ENCODE data around the gene TSTD2.

DNA sequence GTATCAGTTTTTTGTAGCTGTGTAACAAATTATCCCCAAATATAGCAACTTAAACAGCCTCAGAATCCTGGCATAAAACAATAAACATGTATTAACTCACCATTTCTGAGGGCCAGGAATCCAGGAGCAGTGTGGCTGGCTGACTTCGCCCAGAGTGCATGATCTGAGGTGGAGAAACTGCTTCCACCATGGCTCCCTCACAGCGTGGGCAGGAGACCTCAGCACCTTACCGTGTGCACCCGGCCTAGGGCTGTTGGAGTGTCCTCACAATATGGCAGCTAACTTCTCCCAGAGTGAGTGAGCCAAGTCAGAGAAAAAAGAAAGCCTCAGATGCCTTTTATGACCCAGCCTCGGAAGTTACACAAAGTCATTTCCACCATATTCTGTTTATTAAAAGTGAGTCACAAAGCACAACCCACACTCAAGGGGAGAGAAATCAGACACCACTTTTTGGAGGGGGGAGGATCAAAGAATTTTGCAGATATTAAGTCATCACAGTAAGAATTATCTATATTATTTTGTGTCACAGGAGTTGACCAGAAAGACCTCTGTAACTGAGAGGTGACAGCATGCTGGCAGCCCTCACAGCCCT, 59.6 kb downstream of the TSTD2 start:
- TF ChIP-seq, protein P1, sequence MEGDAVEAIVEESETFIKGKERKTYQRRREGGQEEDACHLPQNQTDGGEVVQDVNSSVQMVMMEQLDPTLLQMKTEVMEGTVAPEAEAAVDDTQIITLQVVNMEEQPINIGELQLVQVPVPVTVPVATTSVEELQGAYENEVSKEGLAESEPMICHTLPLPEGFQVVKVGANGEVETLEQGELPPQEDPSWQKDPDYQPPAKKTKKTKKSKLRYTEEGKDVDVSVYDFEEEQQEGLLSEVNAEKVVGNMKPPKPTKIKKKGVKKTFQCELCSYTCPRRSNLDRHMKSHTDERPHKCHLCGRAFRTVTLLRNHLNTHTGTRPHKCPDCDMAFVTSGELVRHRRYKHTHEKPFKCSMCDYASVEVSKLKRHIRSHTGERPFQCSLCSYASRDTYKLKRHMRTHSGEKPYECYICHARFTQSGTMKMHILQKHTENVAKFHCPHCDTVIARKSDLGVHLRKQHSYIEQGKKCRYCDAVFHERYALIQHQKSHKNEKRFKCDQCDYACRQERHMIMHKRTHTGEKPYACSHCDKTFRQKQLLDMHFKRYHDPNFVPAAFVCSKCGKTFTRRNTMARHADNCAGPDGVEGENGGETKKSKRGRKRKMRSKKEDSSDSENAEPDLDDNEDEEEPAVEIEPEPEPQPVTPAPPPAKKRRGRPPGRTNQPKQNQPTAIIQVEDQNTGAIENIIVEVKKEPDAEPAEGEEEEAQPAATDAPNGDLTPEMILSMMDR (IDR thresholded peaks at IDR 0.05; ENCODE audit: low read length): no peak
- TF ChIP-seq EZH2 (IDR thresholded peaks at IDR 0.05; ENCODE audit: borderline replicate concordance, low read length): no peak
